Measurements from ENCODE around the gene LTA.

The LTA gene

GRCh38 chr6:31572041-31572911 lies at the start of gene LTA:
LTA (plus strand) TSS chr6:31572289; CDS start chr6:31572743, 454 bp downstream.
- no peak for DNase-seq (ENCODE audit: low read depth, low spot score)

- DNase-seq (ENCODE audit: low read depth, low spot score): no peak
These were observed 46.5 kb upstream of the LTA start for GRCh38 chr6:31525553-31525931.

GRCh38 chr6:31525932-31526591 lies 46.0 kb upstream of the LTA start:
- no peak for DNase-seq (ENCODE audit: low read depth, low spot score)

GRCh38 chr6:31528307-31528777 lies 43.7 kb upstream of the LTA start:
- DNase-seq (ENCODE audit: low read depth, low spot score): no peak

GRCh38 chr6:31528821-31529328 lies 43.2 kb upstream of the LTA start, which contains the start of gene MCCD1:
MCCD1 (plus strand) TSS chr6:31528962; CDS start chr6:31529015, 53 bp downstream.
- no peak for DNase-seq (ENCODE audit: low read depth, low spot score)

- no peak for DNase-seq (ENCODE audit: low read depth, low spot score)
These were observed 42.5 kb upstream of the LTA start for GRCh38 chr6:31529329-31530150.

- no peak for DNase-seq (ENCODE audit: low read depth, low spot score)
These were observed 41.4 kb upstream of the LTA start for GRCh38 chr6:31530659-31531058.

GRCh38 chr6:31531162-31531561 lies 40.9 kb upstream of the LTA start:
- no peak for DNase-seq (ENCODE audit: low read depth, low spot score)

- no peak for DNase-seq (ENCODE audit: low read depth, low spot score)
These were observed 40.1 kb upstream of the LTA start for GRCh38 chr6:31531771-31532643.

- no peak for DNase-seq (ENCODE audit: low read depth, low spot score)
These were observed 39.2 kb upstream of the LTA start for GRCh38 chr6:31532644-31533454.

GRCh38 chr6:31533455-31533841 lies 38.6 kb upstream of the LTA start:
- no peak for DNase-seq (ENCODE audit: low read depth, low spot score)

- no peak for DNase-seq (ENCODE audit: low read depth, low spot score)
These were observed 38.1 kb upstream of the LTA start for GRCh38 chr6:31534011-31534410.

- no peak for DNase-seq (ENCODE audit: low read depth, low spot score)
These were observed 37.5 kb upstream of the LTA start for GRCh38 chr6:31534521-31535040.

- DNase-seq (ENCODE audit: low read depth, low spot score): no peak
These were observed 36.4 kb upstream of the LTA start for GRCh38 chr6:31535538-31536324.

GRCh38 chr6:31538805-31539400 lies 33.2 kb upstream of the LTA start:
- no peak for DNase-seq (ENCODE audit: low read depth, low spot score)

- DNase-seq (ENCODE audit: low read depth, low spot score): no peak
These were observed 31.4 kb upstream of the LTA start for GRCh38 chr6:31540640-31541039.

GRCh38 chr6:31541059-31541657 lies 30.9 kb upstream of the LTA start:
- DNase-seq (ENCODE audit: low read depth, low spot score): no peak
